GM18868 (cell line): ENCODE results near the gene PNPLA6.
A peak's percentile ranks its signal among the peaks of the same experiment; 100 is the strongest.

Experiments used
- ATAC-seq: cut with Tn5 transposase; IDR thresholded peaks from one replicate; pipeline ENCODE4 v1.9.1; 2021; ENCODE audit warnings: mild to moderate bottlenecking, moderate library complexity; ENCODE audit not compliant: unreplicated experiment

The PNPLA6 gene

DNA sequence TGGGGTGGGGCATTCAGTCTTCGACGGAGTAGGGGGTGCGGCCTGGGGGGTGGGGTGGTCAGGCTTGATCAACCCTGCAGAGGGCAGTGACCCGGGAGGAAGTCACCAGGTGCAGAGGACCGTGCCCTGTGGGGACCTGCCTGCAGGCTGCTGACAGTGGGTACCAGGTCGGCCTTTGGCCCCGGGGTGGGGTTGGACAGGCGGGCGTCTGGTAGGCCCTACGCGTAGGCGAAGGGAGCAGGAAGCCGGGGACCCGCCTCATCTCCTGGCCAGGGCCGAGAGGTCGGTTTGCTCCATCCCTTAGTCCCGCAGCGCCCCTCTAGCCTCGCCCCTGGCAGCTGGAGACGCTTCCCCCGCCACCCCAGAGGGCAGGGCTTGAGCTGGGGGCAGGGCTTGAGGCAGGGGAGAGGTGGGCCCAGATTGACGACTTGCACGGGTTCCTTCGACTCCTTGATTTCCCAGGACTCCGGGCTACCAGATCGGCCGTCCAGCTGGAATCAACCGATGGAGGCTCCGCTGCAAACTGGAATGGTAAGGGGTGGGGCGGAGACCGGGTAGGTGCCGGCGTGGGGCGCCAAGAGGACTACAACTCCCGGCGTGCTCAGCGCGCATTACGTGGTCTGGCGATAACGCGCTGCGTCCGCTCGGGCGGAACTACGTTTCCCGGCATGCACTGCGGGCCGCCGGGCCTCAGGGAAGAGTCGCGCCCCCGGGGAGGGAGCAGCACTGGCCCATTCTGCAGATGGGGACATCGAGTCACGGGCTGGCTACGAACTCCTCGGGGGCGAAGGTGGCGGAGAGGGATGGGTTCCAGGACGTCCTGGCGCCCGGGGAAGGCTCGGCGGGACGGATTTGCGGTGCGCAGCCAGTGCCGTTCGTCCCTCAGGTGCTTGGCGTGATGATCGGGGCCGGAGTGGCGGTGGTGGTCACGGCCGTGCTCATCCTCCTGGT is at the start of gene PNPLA6:
PNPLA6 (plus strand) TSS at position 671 of the 951 bp plus-strand sequence; CDS start at position 743, 72 bp downstream.
- peak; percentile 60 for ATAC-seq

DNA sequence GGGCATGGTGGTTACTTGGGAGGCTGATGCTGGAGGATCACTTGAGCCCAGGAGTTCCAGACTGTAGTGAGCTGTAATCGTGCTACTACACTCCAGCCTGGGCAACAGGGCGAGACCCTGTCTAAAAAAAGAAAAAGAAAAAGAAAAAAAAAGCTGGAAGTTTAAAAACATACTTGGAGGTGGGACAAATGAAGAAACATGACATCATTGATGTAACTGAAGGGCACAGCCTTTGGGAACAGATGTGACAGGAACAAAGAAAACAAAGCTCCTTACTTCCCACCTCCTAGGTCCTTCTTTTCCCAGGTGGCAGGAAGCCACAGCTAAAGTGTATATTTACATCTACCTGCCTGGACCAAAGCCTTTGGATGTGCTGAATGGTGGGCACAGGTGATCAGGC is 48.6 kb upstream of the PNPLA6 start:
- no peak for ATAC-seq

DNA sequence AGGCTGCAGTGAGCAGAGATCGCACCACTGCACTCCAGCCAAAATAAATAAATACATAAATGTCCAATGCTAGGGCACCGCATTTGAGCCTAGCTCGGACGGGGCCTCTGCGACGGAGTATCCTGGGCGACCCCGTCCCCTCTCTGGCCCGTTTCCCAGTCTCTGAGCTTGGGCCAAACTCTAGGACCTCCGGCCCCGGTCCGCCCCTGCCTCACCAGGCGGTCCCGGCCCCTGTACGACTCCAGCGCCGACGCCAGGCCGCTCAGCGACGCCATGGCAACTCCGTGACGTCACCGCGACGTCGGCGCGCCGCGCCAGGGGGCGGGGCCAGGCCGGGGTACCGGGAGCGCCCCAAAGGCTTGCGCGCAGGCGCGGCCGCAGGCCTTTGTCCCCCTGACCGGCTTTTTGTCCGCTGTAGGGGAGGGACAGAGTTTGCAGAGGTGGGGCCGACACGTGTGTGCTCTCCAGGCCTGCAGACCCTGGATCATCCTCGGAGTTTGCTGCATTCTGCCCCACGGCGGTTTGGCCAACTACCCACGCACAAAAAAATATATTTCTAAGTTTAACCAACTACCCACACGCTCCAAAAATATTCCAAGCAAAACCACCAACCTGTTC is 46.7 kb upstream of the PNPLA6 start, which contains the start of gene PEX11G:
PEX11G (minus strand) TSS at position 300 of the 618 bp plus-strand sequence; CDS start at position 275, 25 bp downstream.
- ATAC-seq: no peak

DNA sequence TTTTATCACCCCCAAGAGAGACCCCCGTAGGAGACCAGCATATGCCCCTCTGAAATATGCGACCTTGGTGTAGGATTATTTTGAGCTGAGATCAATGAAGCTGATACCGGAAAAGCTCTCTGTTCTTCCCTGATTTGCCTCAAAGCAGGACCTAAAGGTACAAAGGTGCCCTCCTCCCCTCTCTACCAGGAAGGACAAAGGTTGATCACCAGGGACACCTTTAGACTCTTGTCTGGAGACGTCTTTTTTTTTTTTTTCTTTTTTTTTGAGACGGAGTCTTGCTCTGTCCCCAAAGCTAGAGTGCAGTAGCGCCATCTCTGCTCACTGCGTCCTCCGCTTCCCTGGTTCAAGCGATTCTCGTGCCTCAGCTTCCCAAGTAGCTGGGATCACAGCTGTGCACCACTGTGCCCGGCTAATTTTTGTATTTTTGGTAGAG is 45.9 kb upstream of the PNPLA6 start:
- no peak for ATAC-seq

DNA sequence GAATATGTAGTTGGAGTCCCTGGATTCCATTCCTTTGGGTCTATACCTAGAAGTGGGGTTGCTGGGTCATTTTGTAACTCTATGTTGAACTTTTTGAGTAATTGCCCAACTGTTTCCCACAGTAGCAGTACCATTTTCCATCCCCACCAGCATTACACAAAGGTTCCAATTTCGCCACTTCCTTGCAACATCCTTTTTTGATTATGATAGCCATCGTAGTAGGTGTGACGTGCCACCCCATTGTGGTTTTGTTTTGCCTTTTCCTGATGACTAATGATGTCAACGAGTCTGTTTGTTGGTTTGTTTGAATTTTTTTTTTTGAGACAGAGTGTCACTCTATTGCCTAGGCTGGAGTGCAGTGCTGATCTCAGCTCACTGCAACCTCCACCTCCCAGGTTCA is 43.4 kb upstream of the PNPLA6 start:
- no peak for ATAC-seq

DNA sequence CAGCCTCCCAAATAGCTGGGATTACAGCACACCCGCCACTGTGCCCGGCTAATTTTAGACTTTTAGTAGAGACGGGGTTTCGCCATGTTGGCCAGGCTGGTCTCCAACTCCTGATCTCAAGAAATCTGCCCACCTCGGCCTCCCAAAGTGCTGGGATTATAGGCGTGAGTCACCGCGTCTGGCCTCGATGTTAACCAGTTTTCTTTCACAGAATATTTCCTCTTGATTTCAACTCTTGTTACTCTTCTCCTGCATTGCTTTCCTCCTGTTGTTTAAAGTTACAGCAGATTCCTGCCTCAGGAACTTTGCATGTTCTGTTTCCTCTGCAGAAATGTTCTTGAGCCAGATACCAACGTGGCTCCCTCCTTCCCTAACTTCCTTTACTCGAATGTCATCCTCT is 43.0 kb upstream of the PNPLA6 start:
- ATAC-seq: no peak

DNA sequence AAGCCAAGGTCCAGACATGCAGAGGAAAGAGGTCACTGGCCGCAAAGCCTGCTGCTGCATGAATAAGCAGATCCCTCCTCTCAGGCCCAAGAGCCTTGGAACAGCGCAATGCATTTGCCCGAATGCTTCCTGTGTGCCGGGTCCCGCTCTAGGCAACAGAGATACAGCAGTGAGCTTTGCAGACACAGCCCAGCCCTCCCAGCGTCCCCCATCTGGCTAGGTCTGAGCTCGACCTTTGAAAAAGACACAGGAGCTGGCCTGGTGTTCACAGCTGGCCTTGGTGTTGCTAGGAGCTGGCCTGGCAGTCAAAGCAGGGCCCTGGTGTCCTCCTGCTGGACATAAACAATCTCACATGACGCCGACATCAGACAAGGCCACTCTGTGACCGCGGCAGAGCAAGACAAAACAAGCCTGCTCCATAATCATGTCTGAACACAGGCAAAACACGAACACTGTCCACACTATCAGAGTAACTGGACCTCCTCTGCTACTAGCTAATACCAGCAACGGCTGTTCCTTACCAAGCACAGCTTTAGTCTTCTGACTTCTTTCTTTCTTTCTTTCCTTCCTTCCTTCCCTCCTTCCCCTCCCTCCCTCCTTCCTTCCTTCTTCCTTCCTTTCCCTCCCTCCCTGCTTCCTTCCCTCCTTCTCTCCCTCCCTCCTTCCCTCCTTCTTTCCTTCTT is 41.0 kb upstream of the PNPLA6 start:
- ATAC-seq: no peak

DNA sequence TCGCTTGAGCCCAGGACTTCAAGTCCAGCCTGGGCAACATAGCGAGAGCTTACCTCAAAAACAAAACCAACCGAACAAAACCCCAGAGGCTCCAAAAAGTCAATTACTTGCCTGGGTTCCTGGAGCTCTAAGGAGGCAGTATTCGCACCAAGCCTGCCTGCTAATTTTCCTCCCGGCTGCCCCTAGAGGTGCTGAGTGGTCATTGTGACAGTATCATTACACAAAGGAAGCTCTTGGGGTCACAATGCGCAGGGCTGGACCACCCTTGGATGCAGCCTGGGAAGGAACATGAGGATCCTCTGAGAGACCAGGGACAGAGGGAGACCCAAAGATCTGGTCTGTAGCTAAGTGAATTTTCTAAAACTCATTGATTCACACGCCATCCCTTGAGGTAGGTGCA is 38.2 kb upstream of the PNPLA6 start:
- no peak for ATAC-seq

DNA sequence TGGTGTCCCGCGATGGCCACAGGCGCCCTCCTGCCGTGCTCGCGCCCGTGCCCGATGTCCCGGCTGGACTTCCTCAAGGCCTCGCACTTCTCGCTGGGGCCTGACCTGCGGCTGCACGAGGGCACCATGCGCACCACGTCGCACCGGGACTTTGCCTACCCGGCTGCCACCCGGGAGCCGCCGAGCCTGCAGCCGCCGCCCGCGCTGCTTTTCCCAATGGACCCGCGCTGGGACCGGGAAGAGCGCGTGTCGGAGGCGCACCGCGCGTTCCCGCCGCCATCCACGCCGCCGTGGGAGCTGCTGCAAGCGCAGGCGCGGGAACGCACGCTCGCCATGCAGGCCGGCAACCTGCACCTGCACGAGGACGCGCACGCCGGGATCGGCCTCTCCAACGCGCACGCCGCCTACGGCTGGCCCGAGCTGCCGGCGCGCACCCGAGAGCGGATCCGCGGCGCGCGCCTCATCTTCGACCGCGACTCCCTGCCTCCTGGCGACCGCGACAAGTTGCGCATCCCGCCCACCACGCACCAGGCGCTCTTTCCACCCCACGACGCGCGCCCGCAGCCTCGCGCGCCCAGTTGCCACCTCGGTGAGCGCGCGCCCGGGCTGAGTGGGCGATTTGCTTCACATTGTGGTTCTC is 34.6 kb upstream of the PNPLA6 start:
- ATAC-seq: no peak

DNA sequence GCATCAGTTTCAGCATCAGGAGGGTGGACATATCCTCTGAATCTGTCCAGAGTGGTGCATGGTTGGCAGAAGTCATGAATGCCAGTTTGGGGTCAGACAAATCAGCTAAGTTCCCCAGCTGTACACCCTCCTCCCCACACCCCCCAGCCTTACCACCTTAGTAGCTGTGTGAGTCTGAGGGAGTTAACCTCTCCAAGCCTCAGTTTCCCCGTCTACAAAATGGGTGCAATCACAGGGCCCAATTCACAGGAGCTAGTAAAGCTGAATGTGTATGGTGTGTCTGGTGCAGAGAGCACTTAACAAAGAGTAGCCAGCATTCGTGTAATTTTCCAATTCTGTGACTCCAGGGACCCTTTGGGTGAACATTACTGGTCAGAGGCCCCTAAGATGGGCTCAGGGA is 33.0 kb upstream of the PNPLA6 start:
- ATAC-seq: no peak

DNA sequence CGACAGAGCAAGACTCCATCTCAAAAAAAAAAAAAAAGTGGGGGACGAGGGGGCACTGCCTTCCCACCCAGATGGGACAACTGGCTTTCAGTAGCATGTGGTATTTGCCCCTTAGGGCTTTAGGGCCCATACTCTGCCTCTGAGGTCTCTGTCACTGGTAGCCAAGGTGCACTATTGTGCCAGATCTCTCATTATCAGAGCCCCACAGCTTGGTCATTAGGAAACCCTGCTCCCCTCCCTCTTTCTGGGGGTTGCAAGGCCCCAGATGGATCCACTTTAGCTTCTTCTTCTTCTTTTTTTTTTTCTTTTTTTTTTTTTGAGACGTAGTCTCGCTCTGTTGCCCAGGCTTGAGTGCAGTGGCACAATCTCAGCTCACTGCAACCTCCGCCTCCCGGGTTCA is 30.8 kb upstream of the PNPLA6 start:
- no peak for ATAC-seq

DNA sequence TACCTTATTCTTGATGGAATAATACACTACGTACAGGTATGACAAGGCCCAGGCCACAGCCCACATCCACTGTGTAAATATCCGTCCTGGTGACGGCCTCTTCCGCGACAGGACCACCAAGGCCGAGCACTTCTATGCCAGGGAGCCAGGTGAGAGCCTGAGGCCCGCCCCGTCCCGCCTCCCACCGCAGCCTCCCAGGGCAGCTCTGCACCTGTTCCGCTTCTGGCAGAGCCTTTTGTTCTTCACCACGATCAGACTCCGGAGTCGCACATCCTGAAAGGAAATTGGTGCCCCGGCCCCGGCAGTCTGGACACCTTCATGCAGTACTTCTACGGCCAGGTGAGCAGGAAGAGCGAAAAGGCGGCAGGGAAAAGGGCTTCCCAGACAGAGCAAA is 30.2 kb upstream of the PNPLA6 start:
- no peak for ATAC-seq

DNA sequence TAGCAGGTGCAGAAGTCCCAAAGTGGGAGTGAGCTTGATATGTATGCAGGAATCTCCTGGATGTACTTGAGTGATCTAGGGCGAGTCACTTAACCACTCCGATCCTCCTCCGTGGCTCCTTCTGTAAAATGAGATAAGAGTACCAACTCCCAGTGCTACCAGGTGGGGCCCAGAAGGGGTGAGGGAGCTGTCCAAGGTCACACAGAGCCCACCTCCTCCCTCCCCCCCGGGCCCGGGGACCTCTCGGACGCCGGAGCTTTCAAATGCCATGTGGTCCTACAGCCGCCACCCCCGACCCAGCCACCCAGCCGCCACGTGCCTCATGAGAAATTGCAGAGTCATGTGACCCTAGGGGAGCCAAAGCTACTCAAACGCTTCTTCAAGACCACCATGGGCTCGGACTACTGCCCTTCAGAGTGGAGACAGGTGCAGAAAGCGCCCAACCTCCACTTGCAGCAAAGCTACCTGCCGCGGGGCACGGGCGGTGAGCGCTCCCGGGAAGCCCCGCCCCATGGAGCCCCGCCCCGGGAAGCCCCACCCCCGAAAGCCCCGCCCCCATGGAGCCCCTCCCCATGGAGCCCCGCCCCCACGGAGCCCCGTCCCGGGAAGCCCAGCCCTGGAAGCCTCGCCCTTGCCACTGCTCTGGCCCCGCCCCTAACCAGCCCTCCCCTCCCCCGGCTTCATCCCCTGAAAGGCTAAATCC is 29.7 kb upstream of the PNPLA6 start:
- ATAC-seq: no peak

DNA sequence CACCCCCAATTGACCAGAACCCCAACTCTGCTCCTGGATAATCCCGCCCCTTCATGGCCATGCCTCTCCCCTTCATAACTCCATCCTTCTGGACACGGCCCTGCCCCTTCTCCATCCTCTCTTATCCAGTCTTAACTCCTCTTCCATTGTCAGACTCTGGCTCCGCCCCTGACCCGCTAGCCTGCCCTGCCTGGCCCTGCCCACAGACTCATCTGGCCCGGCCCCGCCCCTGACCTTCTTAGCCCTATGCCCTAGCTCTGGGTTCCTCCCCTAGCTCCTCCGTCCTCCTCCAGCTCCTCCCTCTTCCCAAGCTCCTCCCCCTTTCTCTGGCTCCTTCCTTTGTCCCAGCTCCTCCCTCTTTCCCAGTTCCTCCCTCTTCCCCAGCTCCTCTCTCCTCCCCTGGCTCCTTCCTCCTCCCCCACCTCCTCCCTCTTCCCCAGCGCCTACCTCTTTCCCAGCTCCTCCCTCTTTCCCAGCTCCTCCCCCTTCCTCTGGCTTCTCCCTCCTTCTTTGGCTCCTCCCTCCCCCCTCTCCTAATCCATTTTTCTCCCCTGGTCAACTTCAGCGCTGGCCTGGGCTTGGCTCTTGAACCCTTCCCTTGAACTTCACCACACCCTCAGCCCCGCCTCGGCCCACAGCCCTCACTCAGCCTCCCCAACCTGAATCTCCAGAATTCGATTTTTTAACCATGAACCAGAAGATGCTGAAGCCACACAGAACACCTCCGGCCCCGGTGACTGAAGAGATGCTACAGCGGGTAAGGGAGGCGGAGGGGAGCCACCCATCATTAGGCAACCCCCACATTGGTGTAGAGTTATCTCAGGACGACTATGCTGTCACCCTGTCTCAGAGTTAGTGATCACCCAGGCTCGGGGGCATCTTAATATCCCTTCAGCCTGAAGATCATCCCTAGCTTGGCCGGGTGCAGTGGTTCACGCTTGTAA is 28.9 kb upstream of the PNPLA6 start:
- no peak for ATAC-seq

DNA sequence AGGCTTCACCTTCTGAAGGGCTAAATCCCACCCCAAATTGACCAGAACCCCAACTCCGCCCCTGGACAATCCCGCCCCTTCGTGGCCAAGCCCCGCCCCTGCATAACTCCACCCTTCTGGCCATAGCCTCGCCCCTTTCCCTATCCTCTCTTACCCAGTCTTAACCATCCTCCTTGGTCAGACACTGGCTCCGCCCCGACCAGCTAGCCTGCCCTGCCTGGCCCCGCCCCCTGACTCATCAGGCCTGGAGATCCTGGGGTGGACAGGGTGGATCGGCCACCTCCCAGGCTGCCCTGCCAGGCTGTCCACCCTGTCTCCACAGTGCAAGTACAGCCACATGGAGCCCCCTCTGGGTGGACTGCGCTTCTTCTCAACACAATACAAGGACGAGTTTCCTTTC is 27.6 kb upstream of the PNPLA6 start:
- ATAC-seq: no peak

DNA sequence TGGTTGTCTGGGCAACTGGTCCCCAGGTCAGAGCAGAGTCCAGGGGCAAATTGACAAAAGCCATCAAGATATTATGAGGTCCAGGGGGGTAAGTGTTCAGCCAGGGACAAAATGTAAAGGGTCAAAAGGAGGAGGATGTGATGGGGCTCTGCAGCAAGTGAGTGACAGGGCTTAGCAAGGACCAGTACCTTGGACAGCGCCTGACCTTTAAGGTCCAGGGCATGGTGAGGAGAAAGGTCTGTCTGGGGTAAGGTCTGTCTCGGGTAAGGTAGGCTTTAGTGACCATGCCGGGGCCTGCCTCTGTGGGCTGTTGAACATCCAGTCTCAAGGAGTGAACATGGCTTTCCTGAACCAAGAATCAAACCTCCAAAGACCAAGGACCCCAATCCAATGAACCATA is 25.9 kb upstream of the PNPLA6 start:
- no peak for ATAC-seq

DNA sequence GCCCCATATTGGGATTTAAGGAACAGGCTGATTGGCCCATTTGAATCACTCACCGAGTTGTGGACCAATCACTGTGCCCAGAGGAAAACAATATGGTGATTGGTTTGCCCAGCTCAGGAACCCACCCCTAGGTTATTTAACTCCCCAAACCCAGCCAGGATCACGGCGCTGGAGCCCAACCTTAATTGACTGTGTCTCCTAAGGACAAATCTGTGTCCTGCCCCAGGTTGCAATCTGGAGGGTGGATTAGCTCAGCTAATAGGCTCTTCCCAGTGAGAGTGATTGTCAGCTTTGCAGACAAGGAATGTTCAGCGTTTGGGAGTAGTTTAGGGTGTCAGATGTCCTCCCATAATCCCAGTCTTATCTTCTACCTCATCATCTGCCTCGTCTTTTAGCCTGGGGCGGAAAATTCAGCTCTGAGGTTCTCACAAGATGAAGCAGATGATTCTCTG is 23.1 kb upstream of the PNPLA6 start:
- ATAC-seq: no peak

DNA sequence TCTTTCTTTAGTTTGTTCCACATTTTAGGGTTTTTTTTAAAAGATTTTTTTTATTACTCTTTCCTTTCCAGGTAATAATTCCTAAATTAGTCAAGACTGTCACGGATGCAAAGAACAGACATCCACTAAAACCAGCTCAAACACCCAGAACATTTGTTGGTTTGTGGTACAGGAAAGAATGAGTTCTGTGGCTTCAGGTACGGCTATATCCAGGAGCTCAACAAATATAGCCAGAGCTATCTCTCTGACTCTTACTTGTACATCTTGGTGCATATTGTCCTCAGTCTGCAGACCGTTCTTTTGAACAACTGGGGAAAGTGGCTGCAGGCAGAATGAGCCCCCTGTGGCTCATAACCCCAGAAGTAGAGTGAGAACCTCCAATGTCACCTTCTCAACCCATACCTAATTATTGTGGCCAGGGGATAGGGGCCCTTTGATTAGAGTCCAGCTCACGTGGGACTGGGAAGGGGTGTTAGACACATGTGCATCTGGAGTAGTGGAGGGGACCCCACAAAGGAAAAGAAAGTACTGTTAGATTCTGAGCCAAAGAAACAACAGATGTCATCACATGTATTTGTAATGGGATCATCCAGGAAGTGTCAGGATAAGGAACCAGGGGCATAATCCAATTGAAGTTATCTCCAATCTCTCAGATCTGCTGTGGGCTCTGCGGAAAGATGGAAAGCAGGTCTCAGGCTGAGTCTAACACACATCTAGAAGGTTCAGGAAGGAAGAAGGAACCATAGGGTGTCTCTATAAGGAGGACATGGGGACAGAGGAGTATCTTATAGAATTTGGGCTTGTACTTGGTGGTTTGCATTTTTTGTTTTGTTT is 21.5 kb upstream of the PNPLA6 start:
- ATAC-seq: no peak
